Hepatocyte (in vitro differentiated cells): ENCODE results near the gene INHBC.

ENCODE experiments used
- CTCF ChIP-seq: fragments of 200-600 bp; sonication (generic); IDR thresholded peaks from 2 replicates; pipeline ENCODE4 v1.5.1; 2016; ENCODE audit warnings: antibody characterized with exemption, mild to moderate bottlenecking; ENCODE audit not compliant: poor library complexity
- EZH2 ChIP-seq: fragments of 200-600 bp; sonication (generic); IDR thresholded peaks from 2 replicates; pipeline ENCODE4 v1.6.1; 2016; ENCODE audit warnings: antibody characterized with exemption, mild to moderate bottlenecking, borderline replicate concordance

DNA sequence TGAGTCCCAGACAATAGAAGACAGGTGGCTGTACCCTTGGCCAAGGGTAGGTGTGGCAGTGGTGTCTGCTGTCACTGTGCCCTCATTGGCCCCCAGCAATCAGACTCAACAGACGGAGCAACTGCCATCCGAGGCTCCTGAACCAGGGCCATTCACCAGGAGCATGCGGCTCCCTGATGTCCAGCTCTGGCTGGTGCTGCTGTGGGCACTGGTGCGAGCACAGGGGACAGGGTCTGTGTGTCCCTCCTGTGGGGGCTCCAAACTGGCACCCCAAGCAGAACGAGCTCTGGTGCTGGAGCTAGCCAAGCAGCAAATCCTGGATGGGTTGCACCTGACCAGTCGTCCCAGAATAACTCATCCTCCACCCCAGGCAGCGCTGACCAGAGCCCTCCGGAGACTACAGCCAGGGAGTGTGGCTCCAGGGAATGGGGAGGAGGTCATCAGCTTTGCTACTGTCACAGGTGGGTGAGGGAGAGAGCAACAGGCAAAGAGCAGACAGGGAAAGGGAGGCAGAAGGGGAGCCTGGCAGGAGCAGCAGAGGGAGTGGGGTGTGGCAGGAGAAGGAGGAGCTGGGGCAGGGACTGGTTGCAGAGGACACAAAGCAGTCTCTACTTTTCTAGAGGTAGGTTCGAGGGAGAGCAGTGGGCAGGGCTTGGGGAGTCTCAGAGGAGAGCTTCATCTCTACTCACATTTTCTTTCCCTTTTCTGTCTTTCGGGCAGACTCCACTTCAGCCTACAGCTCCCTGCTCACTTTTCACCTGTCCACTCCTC is 21.0 kb downstream of the INHBC start:
- TF ChIP-seq CTCF (no peak), EZH2 (no peak)
